Activated T-cell treated with anti-CD3 and anti-CD28 coated beads, Interleukin-2, amount 50 U/mL, for 1 hour (primary cell): ENCODE results near the gene RRAGB.
"Not testable (repeated sequence)": the region's sequence is repeated elsewhere in the genome, so short reads cannot be mapped to it uniquely, and the experiment has no call there.

ENCODE experiments used
- DNase-seq: peaks from one replicate; pipeline ENCODE4 v3.0.0-alpha.2; 2020

The RRAGB gene

DNA sequence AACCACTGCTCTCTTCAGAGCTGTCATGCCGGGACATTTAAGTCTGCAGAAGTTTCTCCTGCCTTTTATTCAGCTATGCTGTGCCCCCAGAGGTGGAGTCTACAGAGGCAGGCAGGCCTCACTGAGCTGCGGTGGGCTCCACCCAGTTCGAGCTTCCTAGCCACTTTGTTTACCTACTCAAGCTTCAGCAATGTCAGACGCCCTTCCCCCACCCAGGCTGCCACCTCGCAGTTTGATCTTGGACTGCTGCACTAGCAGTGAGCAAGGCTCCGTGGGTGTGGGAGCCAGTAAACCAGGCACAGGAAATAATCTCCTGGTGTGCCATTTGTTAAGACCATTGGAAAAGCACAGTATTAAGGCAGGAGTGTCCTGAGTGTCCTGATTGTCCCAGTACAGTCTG, 56.9 kb downstream of the RRAGB start:
- DNase-seq, result not testable (repeated sequence)

DNA sequence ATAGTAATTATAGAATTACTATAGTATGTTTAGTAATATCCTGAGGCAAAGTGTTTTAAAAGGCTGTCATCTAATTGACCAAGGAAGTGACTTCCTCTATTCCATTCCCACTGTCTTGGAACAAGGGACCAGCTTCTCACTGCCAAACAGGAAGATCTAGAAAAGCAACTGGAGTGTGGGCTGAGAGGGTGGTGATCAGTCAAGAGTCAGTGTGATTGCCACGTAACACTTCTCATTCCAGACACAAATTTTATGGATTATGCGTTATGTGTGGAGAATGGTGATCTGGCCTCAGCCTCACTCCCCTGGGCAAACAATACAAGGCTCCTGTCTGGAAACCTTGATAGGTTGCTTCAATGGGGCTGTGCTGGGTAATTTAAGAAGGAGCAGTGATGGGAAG, 60.0 kb downstream of the RRAGB start:
- no peak for DNase-seq

DNA sequence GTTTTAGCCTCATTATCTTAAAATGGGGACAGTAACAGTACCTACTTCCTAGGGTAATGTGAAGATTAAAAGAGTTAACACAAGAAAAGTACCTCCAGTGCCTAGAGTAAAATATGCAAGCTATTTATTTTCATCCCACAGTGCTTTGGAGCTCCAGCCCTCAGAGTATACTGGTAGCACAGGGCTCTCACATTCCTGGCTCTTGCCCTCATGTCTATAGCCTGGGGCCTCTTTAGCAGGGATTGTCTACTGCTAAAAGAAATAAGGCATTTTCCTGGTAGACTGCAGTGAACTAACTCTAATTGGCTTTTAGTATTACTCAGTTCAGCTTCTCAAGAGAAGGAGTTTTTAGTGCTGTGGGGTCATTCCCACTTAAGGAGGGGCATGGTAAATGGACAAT, 60.8 kb downstream of the RRAGB start:
- DNase-seq, result no peak

DNA sequence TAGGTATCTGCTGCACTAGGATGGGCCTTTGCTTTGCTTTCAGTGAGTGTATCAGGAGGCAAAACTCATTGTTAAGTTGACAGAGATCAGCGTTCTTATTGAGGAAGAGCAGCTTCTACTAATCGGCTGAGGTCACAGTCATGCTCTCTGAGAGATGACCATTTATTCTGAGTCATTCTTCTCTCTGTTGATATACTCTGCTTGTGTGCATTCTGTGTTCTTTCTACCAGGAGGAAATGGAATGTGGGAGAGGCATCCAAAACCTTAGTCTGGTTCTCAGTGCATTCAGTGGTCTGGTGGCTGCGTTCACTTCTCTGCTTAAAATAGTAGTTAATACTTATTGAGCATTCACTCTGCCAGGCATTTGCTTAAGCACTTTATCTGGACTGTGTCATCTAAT, 66.2 kb downstream of the RRAGB start:
- DNase-seq, result no peak

DNA sequence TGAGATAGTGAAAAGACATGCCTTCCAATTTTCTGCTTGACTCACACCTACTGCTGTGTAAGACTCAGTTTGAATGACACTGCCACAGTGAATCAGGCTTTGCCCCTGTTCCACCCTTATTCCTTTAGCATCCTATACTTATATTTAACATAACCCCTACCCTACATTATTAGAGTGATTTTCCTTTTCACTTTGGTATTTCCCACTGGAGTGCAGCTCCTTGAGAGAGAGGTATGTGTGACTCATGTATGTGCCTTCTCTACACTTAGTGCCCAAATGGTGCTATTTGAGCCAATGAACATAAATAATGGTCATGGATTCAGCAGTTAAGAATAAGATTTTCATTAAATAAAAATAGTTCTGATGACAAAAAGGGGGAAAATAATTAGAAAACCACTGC, 69.5 kb downstream of the RRAGB start:
- DNase-seq, result no peak

DNA sequence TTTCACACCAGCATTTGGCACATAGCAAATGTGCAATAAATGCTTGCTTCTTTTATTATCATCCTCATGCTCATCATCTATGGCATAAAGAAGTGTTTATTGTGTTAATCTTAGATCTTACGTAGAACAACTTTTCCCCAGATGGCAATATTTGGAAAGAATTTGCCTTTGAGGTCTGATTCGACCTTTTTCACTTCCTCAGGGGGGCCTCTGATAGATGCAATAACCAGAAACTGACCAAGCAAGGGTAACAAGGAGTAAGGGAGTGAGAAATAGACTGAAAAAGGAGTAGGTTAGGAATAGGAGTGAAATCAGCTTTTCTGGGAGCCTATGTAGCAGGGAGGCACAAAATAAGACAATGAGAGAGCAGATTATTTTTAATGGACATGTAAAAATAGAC, 70.2 kb downstream of the RRAGB start:
- DNase-seq, result no peak

DNA sequence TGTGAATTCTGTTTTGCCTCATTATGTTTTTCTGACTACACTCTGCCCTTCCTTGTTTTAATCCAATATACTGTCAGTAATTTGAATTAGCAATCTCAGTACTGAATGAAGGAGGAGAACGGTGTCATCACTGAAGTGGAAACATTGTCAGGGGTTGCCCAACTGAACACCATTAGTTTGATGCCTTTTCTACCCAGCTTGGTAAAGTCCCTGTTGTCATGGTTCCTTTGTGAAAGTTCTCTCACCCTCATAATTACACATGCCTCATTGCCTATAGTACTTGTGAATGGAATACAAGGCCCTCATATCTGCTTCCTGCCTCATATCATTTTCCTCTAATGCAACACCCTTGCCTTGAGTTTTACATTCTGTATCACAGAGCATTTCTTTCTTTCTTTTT, 76.9 kb downstream of the RRAGB start:
- no peak for DNase-seq

DNA sequence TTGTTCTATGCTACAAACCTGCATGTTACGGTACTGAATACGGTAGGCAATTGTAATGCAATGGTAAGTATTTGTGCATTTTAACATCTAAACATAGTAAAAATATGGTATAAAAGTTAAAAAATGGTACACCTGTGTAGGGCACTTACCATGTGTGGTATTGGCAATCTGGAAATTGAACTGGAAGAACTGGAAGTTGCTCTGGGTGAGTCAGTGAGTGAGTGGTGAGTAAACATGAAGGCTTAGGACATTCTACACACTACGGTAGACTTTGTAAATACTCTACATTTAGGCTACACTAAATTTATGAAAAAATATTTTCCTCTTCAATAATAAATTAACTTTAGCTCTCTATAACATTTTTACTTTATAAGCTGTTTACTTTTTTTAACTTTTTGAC, 78.9 kb downstream of the RRAGB start:
- no peak for DNase-seq

DNA sequence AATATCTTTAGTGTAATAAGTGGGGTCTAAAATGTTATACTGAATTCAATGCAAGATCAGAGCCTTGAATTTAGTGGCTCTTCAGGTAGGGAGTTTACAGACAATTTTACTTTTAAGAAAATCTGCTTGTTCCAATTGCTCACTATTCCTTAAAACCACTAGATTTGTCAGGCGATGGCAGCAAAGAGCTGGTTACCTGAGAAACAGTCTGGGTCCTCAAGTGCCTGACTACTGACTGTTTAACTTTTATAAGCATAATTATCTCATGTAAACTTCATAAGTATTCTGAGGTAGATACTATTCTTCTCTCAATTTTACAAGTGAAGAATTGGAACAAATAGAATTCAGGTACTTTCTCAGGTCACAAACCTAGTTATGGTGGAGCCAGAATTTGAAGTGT, 84.3 kb downstream of the RRAGB start:
- DNase-seq, result no peak
